OCI-LY7 (cell line): Measurements from ENCODE around the gene MCM5. TPM values are rescaled to one million over a fixed set of nuclear protein-coding genes. Genes with fewer than 3 reads are reported as not detected.

Source experiments
- BruUV-seq: library from RNA; stranded (reverse); fragments of 400-500 nt; replicated peaks from 2 replicates; lab custom pipeline; 2021; lab: Mats Ljungman, UMichigan
- CTCF ChIA-PET: fragments of 300-600 bp; sonication (Branson Sonifier 250); formaldehyde crosslinking; loops from one replicate; lab custom pipeline; 2022; ENCODE audit warnings: antibody characterized with exemption; ENCODE audit not compliant: unreplicated experiment; lab: Charles Lee
- POLR2A ChIA-PET: fragments of 300-600 bp; sonication (Branson Sonifier 250); formaldehyde crosslinking; loops from one replicate; lab custom pipeline; 2022; ENCODE audit warnings: antibody characterized with exemption; lab: Charles Lee
- DNase-seq: peaks from one replicate; pipeline ENCODE4 v3.0.0-alpha.2; 2015; ENCODE audit warnings: low spot score
- H2AFZ ChIP-seq: fragments of 200-600 bp; sonication (generic), shearing (Covaris generic); 2 replicates; pipeline ENCODE4 v1.6.1; 2014; ENCODE audit warnings: mild to moderate bottlenecking, antibody characterized with exemption, low read length, moderate library complexity
- H3K27ac ChIP-seq: fragments of 200-600 bp; sonication (generic); 2 replicates; pipeline ENCODE4 v1.5.1; 2014; ENCODE audit warnings: mixed run types, low read depth, mild to moderate bottlenecking, moderate library complexity, low read length, inconsistent platforms; ENCODE audit not compliant: poor library complexity, severe bottlenecking
- H3K36me3 ChIP-seq: fragments of 200-600 bp; sonication (generic); 2 replicates; pipeline ENCODE4 v1.6.1; 2014; ENCODE audit warnings: mild to moderate bottlenecking, antibody characterized with exemption, low read length, moderate library complexity, mixed read lengths; ENCODE audit not compliant: insufficient read depth
- H3K4me1 ChIP-seq: fragments of 200-600 bp; sonication (generic); 2 replicates; pipeline ENCODE4 v1.5.1; 2014; ENCODE audit warnings: mild to moderate bottlenecking, low read length; ENCODE audit not compliant: insufficient read depth, poor library complexity, severe bottlenecking
- H3K4me2 ChIP-seq: fragments of 200-600 bp; sonication (generic); 2 replicates; pipeline ENCODE4 v1.6.1; 2014; ENCODE audit warnings: mild to moderate bottlenecking, low read length
- H3K4me3 ChIP-seq: fragments of 200-600 bp; sonication (generic); 2 replicates; pipeline ENCODE4 v1.5.1; 2014; ENCODE audit warnings: mild to moderate bottlenecking, low read depth, low read length; ENCODE audit not compliant: poor library complexity, severe bottlenecking
- H3K79me2 ChIP-seq: fragments of 200-600 bp; sonication (generic); 2 replicates; pipeline ENCODE4 v1.6.1; 2016; ENCODE audit warnings: low read depth, mild to moderate bottlenecking, low read length, moderate library complexity, mixed read lengths; ENCODE audit not compliant: insufficient read depth
- H3K9me2 ChIP-seq: fragments of 200-600 bp; sonication (generic); 2 replicates; pipeline ENCODE4 v1.6.1; 2016; ENCODE audit warnings: mild to moderate bottlenecking, low read length, mixed read lengths; ENCODE audit not compliant: insufficient read depth
- H3K9me3 ChIP-seq: fragments of 200-600 bp; sonication (generic); 2 replicates; pipeline ENCODE4 v1.6.1; 2014; ENCODE audit warnings: mild to moderate bottlenecking, mixed run types, low read length, mixed read lengths
- H4K20me1 ChIP-seq: fragments of 200-600 bp; sonication (generic); 2 replicates; pipeline ENCODE4 v1.6.1; 2014; ENCODE audit warnings: mild to moderate bottlenecking, antibody characterized with exemption, low read length, moderate library complexity, mixed read lengths; ENCODE audit not compliant: insufficient read depth
- CTCF ChIP-seq: fragments of 200-600 bp; sonication (generic); conservative IDR thresholded peaks from 2 replicates; pipeline ENCODE4 v1.5.1; 2014; ENCODE audit warnings: mild to moderate bottlenecking, antibody characterized with exemption, low read length, moderate library complexity, mixed read lengths
- EZH2phosphoT487 ChIP-seq: fragments of 200-600 bp; sonication (generic); IDR thresholded peaks from 2 replicates; pipeline ENCODE4 v1.6.1; 2018; ENCODE audit warnings: low read depth, borderline replicate concordance, mild to moderate bottlenecking, mixed run types, antibody characterized with exemption, low read length, moderate library complexity, mixed read lengths
- intact Hi-C: fragments of 100-400 bp; cut with micrococcal nuclease; formaldehyde crosslinking; loops from one replicate; pipeline ENCODE4 v1.10.0; 2022; ENCODE audit not compliant: unreplicated experiment
- total RNA-seq, 2 experiments: library from RNA; depleted of rRNA in 1 of 2; stranded (reverse); fragments of >200 nt in 1 of 2; shearing (Covaris generic) in 1 of 2; gene quantifications; 2 replicates each; pipeline ENCODE4 v1.2.3, GENCODE V29; 2014 to 2022

The MCM5 gene
- total RNA-seq, 2 experiments from 2014 or later = 242 to 360 TPM

DNA sequence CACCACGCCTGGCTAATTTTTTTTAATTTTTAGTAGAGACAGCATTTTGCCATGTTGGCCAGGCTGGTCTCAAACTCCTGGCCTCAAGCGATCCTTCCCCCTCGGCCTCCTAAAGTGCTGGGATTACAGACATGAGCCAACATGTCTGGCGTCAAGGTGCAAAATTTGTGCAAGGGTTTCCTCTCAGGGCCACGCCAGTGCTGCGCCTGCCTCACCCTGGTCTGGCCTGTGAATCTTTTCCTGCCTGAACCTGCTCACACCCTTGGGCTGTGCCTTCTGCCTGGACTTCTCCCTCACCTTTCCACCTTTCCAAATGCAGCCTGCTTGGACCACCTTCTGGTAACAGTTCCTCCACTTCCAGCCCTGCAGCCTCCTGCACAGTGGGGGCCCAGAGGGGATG lies 43.4 kb downstream of the MCM5 start:
- H3K9me3 ChIP-seq = no peaks in the 10 kb centered on the region
- POLR2A ChIA-PET = no interaction called here
- peaks cover 70% of the 10 kb centered on the region for H3K36me3 ChIP-seq
- H3K9me2 ChIP-seq = no peaks in the 10 kb centered on the region
- CTCF ChIA-PET = no interaction called here
- no peak overlapping the region for H2AFZ ChIP-seq
- H3K4me3 ChIP-seq = no peak overlapping the region
- H4K20me1 ChIP-seq = no peaks in the 10 kb centered on the region
- TF ChIP-seq CTCF (no peak), EZH2phosphoT487 (no peak)
- intact Hi-C loops = no loop called here
- no peak overlapping the region for H3K27ac ChIP-seq
- H3K4me2 ChIP-seq = no peak overlapping the region
- no peaks in the 10 kb centered on the region for H3K4me1 ChIP-seq
- H3K79me2 ChIP-seq = no peaks in the 10 kb centered on the region
- no TSS peak for BruUV-seq
- DNase-seq = no peak

DNA sequence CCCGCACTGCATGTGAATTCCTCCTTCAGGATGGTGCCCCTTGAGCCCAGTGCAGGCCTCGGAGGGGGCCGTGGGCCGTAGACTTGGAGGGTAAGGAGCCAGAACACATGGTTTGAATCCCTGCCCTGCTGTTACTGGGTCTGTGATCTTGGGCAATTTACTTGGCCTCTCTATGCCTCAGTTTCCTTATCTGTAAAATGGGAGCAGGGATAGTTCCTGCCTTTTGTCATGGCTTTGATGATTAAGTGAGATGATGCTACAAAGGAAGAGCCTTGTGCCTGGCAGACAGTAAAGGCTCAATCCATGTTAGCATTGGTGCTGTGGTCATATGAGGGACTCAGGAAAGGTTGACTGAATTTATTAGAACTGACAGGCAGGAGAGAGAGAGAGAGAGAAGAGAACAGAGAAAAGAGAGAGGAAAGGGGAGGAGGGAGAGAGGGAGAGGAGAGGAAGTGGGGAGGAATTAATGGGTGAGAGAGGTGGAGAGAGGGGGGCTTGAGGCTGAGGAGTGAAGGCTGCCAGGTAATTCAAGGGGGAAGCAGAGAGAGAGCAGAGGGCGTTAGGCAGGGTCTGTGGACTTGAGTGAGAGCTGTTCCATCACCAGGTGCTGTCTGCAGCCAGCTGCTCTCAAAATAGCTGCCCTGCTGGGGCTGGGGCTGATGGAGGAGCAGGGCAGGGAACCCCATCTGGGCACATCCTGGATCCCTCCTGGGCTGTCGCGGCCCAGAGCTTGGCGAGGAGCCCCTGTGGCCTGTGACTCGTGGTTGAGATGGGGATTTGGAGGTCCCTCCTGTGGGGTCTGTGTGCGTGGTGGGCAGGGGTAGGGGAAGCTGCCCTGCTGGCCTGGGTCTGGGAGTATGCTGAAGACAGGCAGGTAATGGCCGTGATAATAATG lies 44.1 kb downstream of the MCM5 start:
- Histone ChIP-seq H3K9me3 (no peaks in the 10 kb centered on the region), H4K20me1 (no peaks in the 10 kb centered on the region), H3K4me2 (no peak overlapping the region), H3K9me2 (no peaks in the 10 kb centered on the region), H3K4me1 (no peaks in the 10 kb centered on the region), H3K79me2 (no peaks in the 10 kb centered on the region), H3K4me3 (no peak overlapping the region), H2AFZ (no peak overlapping the region), H3K27ac (no peak overlapping the region), H3K36me3 (peaks cover 70% of the 10 kb centered on the region)
- no peak for DNase-seq
- ChIA-PET POLR2A (no interaction called here), CTCF (no interaction called here)
- intact Hi-C loops = no loop called here
- TF ChIP-seq EZH2phosphoT487 (no peak), CTCF (no peak)
- no TSS peak for BruUV-seq
